ENCODE data around the gene MAP3K20.
"Not testable (repeated sequence)": the region's sequence is repeated elsewhere in the genome, so short reads cannot be mapped to it uniquely, and the experiment has no call there.

MAP3K20 gene

DNA sequence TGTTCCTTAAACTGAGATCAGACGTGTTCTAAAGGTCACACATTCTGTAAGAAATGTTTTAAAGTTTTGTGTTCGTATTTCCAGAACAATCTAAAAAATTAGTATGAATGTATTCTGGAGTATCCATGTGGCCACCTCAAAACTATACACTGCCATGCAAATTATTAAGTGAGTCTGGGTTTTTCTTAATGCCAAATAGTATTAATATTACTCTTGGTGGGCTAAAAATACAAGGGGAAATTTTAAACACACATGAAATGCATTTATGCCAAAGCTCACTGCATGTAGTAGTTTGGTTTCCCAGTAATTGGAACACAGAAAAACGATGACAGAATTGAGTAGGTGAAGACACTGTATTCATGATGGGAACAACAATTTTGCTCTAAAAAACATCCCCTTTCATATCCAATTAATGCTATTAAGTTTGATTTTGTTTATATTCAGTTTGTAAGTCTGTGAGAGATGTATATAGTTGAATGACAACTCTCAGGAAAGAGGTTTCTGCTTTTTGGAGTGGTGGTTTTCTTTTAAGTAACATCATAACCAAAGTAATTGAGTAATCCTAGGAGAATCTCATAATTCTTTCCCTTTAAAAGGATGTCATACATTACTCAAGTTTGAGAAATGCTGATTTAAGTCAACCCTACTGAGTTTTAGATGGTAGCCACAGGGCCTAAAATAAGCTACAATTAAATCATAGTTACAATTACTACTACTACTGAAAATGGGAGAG lies 203.3 kb downstream of the MAP3K20 start:
- no peak for DNase-seq (ENCODE audit: low read depth in 2 of 2)

DNA sequence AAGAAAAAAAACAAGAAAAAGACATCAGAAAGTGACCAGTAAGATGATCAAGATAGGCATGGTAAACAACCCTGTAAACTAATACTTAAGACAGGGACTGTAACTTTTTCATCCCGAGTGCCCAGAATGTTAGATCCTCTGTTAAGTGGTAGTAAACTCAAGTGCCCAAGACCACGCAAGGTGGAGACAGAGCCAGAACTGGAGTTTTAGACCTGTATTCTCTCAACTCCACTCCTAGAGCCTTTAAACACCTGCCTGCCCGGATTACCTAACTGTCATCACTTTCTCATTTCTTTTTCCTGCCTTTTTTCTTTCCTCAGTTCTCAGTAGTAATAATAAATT lies 203.9 kb downstream of the MAP3K20 start:
- DNase-seq (ENCODE audit: low read depth in 2 of 2), result no peak

DNA sequence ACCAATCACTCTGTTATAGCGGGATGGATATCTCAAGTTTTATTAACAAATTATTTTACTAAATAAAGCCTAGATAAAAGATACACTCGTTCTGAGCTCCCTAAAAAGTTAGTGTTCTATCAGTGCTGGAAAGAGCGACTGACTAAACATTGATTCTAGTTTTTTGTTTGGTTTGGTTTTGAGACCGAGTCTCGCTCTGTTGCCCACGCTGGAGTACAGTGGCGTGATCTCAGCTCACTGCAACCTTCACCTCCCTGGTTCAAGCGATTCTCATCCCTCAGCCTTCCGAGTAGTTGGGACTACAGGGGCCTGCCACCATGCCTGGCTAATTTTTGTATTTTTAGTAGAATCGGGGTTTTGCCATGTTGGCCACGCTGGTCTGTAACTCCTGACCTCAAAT lies 205.2 kb downstream of the MAP3K20 start:
- DNase-seq (ENCODE audit: low read depth in 2 of 2), result no peak

DNA sequence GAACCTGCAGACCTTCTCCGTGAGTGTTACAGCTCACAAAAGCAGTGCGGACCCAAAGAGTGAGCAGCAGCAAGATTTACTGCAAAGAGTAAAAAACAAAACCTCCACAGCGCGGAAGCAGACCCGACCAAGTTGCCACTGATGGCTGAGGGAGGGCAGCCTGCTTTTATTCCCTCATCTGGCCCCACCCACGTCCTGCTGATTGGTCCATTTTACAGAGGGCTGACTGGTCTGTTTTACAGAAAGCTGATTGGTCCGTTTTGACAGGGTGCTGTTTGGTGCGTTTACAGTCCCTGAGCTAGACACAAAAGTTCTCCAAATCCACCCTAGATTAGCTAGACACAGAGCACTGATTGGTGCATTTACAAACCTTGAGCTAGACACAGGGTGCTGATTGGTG lies 206.3 kb downstream of the MAP3K20 start:
- not testable (repeated sequence) for DNase-seq (ENCODE audit: low read depth in 2 of 2)

DNA sequence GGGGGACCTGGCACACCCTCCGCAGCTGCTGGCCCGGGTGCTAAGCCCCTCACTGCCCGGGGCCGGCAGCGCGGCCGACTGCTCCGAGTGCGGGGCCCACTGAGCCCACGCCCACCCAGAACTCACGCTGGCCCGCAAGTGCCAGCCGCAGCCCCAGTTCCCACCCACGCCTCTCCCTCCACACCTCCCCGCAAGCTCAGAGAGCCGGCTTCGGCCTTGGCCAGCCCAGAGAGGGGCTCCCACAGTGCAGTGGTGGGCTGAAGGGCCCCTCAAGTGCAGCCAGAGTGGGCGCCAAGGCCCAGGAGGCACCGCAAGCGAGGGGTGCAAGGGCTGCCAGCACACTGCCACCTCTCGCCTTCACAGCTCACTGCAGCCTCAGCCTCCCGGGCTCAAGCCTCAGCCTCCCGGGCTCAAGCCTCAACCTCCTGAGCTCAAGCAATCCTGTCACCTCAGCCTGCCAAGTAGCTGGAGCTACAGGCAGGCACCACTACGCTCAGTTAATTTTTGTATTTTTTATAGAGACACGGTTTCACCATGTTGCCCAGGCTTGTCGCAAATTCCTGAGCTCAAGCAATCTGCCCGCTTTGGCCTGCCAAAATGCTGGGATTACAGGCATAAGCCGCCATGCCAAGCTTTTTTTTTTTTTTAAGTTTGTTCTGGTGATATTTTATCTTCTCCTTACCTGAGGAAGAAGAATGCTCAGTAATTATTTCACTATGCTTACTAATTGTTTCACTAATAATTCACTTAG lies 207.3 kb downstream of the MAP3K20 start:
- DNase-seq (ENCODE audit: low read depth in 2 of 2), result no peak

DNA sequence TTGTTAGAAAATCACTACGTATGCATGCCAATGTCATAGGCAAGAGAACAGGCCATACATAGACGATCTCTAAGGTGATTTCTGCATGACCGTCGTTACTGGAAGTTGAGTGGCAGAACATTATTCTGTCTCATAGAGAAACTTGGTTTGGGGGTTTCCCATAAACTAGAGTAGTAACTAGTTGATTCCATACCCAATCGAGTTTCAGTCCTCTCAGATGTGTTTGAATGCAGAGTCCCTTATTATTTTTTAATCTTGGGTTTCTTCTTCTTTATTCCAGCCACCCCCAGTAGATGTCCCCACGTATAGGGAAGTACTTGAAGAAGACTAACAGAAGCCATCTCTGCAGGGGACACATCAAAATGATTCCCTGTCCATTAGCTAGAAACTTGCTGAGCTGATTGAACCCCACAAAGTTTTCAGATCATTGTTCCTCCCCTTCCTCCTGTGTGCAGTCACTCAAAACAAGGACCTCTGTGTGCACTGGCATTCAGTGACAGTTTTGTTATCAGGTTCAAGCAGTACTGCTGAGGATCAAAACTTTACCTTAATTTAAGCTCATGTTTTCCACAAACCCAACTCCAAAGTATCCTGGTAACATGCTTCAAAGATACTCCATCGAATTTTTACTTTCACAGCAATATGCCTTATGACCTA lies 210.6 kb downstream of the MAP3K20 start:
- no peak for DNase-seq (ENCODE audit: low read depth in 2 of 2)

DNA sequence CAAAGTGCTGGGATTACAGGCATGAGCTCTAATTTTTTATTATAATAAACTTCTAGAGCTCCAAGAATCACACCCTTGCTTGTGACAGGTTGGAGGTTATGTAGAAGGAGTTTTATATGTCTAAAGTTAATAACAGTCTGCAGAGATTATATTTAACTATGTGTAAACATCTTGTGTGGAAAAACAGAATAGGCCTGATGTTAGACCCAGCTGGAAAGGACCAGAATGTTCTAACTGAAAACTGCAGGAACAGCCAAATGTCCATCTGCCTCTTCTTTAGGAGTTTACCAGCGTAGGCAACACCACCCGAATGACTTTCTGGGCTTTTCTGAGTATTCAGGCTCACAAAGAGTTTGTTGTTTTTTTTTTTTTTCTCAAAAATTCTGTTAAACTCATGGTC lies 211.9 kb downstream of the MAP3K20 start:
- DNase-seq (ENCODE audit: low read depth in 2 of 2), result no peak

DNA sequence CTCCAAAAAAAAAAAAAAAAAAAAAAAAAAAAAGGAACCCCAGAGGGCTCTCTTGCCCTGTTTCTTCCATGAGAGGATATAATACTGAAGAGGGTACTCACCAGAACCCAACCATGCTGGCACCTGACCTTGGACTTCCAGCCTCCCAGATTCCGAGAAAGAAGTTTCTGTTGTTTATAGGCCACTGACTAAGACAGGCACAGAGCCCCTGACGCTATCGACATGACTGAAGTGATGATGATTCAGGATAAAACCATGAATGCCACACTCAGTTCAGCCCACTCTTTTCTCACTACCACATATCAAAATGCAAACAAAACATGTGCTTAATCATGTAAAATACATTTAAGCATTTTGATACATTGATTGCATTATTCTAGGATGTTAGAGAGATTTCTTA lies 212.9 kb downstream of the MAP3K20 start:
- DNase-seq (ENCODE audit: low read depth in 2 of 2), result no peak

DNA sequence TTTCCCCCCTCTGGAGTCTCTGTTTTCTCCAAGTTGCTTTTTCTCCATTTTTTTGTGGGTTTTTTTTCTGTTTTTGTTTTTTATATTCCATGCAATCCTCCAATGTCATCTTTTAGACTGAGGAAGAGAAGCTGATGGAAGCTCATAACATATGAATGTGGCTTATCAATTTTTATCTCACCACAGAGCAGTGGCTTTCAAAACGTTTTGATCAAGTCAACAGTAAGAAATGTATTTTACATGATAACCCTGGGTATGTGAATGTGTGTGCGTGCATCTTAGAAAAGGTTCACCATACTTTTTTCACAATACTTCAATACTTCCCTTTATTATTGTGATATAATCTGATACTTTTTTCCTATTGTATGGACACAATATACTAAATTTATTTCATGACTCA lies 214.4 kb downstream of the MAP3K20 start:
- DNase-seq (ENCODE audit: low read depth in 2 of 2), result no peak

DNA sequence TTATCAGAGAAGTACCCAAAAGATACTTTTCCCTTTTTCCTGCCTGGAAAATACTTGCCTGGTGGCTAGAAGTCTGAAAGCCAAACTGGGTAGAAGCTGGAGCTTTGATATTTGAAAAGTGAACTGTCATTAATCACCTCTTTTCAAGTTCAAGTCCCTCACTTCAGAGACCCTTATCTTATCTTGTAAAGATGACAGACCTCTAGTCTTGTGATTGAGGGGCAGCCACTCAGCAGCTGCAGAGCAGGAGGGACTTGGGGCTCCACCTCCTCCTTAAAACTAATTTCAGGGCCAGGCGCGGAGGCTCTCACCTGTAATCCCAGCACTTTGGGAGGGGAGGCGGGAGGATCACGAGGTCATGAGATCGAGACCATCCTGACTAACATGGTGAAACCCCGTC lies 214.9 kb downstream of the MAP3K20 start:
- no peak for DNase-seq (ENCODE audit: low read depth in 2 of 2)

DNA sequence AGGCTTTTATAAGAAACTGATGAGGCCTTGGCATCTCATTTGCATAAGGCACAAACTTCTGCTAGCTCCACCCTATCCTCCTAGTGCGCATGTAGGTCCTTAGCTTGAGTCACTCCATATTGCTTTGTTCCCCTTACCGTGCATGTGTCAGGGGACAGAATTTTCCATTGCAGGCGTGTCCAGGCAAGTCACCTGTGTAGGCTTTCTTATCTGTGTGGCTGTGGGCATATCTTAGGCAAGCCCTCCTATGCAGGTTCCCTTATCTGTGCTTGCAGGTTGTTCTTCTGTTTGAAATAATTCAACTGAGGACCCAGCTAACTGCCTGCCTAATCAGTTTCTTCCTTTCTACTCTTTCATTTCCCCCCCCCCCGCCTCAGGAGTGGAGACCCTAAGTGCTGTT lies 215.8 kb downstream of the MAP3K20 start:
- no peak for DNase-seq (ENCODE audit: low read depth in 2 of 2)

DNA sequence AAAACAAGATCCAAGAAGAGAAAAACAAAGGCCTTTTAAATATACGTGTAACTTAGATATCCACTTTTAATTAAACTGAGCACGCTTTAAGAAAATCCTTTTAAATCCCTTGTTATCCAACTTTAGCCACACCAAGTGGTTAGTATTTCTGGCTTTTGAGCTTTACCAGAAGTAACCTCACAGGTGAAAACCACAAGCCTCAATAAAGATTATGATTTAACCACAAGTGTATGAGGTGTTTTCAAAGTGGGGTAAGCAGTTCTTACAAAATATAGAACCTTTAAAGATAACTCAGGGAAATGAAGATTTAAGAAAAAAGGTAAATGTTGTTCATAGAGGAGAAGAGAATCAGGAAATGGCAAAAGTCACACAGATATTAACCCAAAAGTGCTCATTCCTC lies 220.6 kb downstream of the MAP3K20 start:
- DNase-seq (ENCODE audit: low read depth in 2 of 2), result no peak

DNA sequence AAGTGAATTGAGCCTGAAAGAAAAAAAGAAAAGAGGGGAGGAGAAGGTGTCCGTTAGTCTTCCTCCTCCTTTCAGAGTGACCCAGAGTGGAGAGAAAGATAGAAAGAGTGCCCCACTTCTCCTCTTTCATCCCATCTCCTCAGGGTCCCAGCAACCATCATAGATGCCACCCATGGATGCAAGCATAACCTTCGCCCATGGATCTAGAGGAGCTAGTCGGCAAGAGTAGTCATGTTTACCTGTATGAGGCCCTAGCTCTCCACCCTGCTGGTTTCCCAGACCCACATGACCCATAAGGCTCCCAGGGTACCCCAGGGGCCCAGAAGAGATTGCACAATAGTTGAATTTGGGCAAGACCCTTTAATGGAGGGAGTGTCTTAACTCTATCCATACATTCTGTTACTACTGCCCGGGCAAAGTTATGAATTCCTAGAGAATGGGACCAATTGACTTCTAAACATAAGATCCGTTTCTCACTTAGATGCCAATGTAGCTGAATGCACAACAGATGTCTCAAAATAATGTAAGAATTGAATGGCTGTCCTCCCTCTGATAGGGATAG lies 223.0 kb downstream of the MAP3K20 start:
- DNase-seq (ENCODE audit: low read depth in 2 of 2), result no peak

DNA sequence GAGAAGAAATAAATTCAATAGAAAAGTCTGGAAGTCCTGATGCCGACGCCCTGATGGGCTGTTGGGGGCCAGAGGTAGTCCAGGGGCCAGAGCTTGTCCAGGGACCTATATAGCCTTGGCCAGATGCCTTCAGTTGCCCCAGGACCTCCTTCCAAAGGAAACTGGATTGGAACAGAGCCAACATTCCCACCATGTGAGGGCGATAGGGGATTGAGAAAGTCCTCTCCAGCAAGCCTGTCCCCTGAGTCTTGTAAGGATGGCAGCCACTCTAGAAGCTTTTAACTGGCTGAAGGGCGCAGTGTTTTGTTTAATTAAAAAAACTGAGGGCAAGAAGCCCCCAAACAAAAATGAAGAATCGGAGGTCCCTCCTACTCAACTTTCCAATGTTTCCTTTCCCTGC lies 224.1 kb downstream of the MAP3K20 start:
- DNase-seq (ENCODE audit: low read depth in 2 of 2), result no peak

DNA sequence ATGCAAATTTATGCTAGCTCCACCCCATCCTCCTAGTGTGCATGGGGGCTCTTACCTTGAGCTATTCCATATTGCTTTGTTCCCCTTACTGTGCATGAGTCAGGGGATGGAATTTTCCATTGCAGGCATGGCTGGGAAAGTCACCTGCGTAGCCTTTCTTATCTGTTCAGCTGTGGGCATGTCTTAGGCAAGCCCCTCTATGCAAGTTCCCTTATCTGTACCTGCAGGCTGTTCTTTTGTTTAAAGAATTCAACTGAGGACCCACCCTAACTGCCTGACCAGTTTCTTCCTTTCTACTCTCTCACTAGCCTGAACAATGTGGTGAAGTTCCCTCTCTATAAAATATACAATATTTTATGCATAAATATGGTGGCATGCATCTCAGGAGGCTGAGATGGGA lies 224.8 kb downstream of the MAP3K20 start:
- no peak for DNase-seq (ENCODE audit: low read depth in 2 of 2)

DNA sequence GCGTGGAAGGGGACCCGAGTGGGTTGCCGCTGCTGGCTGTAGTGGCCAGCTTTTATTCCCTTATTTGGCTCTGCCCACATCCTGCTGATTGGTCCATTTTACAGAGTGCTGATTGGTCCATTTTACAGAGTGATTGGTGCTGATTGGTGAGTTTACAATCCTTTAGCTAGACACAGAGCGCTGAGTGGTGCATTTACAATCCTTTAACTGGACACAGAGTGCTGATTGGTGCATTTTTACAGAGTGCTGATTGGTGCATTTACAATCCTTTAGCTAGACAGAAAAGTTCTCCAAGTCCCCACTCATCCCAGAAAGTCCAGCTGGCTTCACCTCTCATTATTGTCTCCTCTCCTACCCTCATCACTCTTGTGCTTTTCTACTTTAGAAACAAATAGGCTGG lies 225.9 kb downstream of the MAP3K20 start:
- not testable (repeated sequence) for DNase-seq (ENCODE audit: low read depth in 2 of 2)

DNA sequence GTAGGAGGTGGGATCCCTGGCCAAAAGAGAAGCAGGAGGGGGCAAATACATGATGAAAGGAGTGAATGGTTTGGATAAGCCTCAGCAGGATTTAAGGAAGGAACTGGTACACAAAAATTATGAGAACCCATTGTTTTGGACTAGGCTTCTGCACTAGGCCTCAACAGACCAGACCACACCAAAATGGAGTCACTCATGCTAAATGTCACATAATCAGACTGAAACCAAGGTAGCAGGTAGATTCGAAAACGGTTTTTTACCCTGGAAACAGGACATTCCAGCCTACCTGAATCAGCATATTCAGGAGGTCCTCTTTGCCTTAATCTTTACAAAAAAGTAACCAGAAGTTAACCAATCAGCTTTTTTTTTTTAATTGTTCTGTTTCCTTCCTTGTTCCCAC lies 229.7 kb downstream of the MAP3K20 start:
- DNase-seq (ENCODE audit: low read depth in 2 of 2), result no peak

DNA sequence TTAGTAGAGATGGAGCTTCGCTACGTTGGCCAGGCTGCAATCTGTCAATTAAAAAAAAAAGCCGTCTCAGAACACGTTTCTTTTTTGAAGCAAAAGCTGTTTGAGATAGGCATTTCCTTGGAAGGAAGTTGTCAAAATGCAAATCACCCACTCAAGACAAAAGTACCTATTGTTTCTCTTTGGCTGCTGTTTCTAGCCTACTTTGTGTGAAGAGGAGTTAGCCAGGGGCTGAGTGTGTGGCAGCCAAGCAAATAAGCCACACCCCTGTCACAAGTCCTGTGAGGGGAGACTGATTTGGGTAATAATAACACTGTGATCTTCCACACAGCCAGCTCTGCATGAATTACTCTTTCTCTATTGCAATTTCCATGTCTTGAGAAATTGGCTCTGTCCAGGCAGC lies 231.6 kb downstream of the MAP3K20 start:
- DNase-seq (ENCODE audit: low read depth in 2 of 2), result no peak

DNA sequence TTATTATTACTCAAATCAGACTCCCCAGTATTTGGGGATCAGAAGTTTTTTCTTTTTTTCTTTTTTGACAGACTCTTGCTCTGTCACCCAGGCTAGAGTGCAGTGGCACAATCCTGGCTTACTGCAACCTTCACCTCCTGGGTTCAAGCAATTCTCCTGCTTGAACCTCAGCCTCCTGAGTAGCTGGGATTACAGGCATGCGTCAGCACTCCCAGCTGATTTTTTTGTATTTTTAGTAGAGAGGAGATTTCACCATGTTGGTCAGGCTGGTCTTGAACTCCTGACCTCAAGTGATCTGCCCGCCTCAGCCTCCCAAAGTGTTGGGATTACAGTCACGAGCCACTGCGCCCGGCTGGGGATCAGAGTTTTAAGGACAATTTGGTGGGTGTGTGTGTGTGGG lies 233.7 kb downstream of the MAP3K20 start:
- not testable (repeated sequence) for DNase-seq (ENCODE audit: low read depth in 2 of 2)

DNA sequence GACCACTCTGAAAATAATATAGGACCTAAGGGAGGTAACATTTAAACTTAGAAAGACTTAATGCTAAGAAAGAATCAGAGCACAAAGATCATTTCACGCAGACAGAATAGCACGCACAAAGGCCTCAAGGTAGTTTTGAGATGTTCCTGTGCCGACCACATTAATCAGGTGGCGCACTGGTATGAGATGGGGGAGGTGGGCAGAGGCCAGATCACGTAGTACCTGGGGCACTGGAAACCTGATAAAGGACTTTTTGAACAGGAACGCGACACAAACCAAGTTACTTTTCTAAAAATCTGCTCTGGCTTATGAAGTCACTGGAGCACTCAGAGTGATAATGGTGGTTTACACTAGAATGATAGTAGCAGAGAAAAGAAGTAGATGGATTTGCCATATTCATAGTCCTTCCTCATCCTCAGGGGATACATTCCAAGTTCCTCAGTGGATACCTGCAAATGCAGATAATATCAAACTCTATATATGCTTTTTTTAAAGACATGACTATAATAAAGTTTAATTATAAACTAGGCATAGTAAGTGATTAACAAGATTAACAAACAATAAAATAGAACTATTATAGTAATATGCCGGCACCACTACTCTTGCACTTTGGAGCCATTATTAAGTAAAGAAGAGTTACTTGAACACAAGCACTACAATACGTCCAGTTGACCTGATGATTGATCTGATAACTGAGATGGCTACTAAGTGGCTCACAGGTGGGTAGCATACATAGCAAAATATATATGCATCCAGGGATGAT lies 236.4 kb downstream of the MAP3K20 start:
- no peak for DNase-seq (ENCODE audit: low read depth in 2 of 2)

All from stimulated activated CD8-positive, alpha-beta memory T cell treated with anti-CD3 and anti-CD28 coated beads, Interleukin-7, amount 100 ng/mL, for 4 hours (primary cell).